Ishikawa (cell line): Measurements from ENCODE around the gene NT5M.

Source experiments
- CREB1 ChIP-seq: IDR thresholded peaks from 2 replicates; pipeline ENCODE4 v1.6.1; 2012; ENCODE audit warnings: low read depth
- EP300 ChIP-seq: IDR thresholded peaks from 2 replicates; pipeline ENCODE4 v1.6.1; 2012; ENCODE audit warnings: borderline replicate concordance
- MAX ChIP-seq: IDR thresholded peaks from 2 replicates; pipeline ENCODE4 v1.6.1; 2012
- NFIC ChIP-seq: IDR thresholded peaks from 2 replicates; pipeline ENCODE4 v1.6.1; 2012
- RAD21 ChIP-seq: IDR thresholded peaks from 2 replicates; pipeline ENCODE4 v1.6.1; 2012; ENCODE audit warnings: low read depth
- TAF1 ChIP-seq: IDR thresholded peaks from 2 replicates; pipeline ENCODE4 v1.6.1; 2012; ENCODE audit warnings: low read depth, mild to moderate bottlenecking
- TEAD4 ChIP-seq: IDR thresholded peaks from 2 replicates; pipeline ENCODE4 v1.6.1; 2012

- no peak for TF ChIP-seq NFIC
- no peak for TF ChIP-seq EP300
- TF ChIP-seq MAX: no peak
- no peak for TF ChIP-seq TAF1
- TF ChIP-seq CREB1: no peak
- TF ChIP-seq RAD21: no peak
- no peak for TF ChIP-seq TEAD4
Observed at GRCh38 chr17:17376362-17376761, 73.2 kb downstream of the NT5M start.
